Measurements from ENCODE around the gene KCNMA1. TPM values are rescaled to one million over a fixed set of nuclear protein-coding genes. Genes with fewer than 3 reads are reported as not detected.

KCNMA1 gene
- total RNA-seq, 1 donor from 2014 or later: 94.3 TPM

- no peaks in the 10 kb centered on the region for H3K27me3 ChIP-seq
- no peak overlapping the region for H3K4me3 ChIP-seq
- intact Hi-C loops (cut with DNase I): loop anchor here (10.0 kb wide), 1 partner anchor 1610 kb away; no protein-coding TSS in a partner anchor
- H3K4me1 ChIP-seq: no peaks in the 10 kb centered on the region
- H3K9me3 ChIP-seq: no peaks in the 10 kb centered on the region
- no peaks in the 10 kb centered on the region for H3K36me3 ChIP-seq
- H3K27ac ChIP-seq: no peak overlapping the region
- no peak for DNase-seq (ENCODE audit: extremely low spot score in 2 of 2)
- TF ChIP-seq POLR2A (IDR thresholded peaks at IDR 0.05) (no peak), CTCF (IDR thresholded peaks at IDR 0.05) (peak; percentile 67 to 86 (median 77))
These were observed 632.6 kb downstream of the KCNMA1 start for GRCh38 chr10:77004917-77005564.

DNA sequence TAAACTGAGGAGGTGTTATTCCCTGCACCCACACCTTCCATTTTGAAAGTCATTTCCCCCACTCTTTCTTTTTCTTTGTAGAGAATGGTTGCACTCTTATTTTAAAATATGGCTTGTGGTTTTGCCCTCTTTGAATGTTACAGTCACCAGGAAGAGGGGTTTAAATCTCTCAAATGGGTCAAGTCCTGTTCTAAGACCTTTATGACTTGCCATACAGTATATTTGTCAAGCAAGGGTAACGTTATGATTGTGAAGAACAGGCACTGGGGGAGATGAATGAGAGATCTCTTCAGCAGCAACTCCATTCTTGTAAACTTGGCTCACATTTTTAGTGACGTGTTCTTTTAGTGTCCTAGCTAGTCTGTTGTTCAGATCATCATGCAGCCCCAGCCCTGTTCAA, 634.7 kb downstream of the KCNMA1 start:
- no peaks in the 10 kb centered on the region for H3K36me3 ChIP-seq
- H3K27me3 ChIP-seq: no peaks in the 10 kb centered on the region
- no peak for DNase-seq (ENCODE audit: extremely low spot score in 2 of 2)
- no peak overlapping the region for H3K27ac ChIP-seq
- intact Hi-C loops (cut with DNase I): loop anchor here (10.0 kb wide), 1 partner anchor 1608 kb away; no protein-coding TSS in a partner anchor
- TF ChIP-seq CTCF (IDR thresholded peaks at IDR 0.05) (no peak), POLR2AphosphoS5 (IDR thresholded peaks at IDR 0.05; ENCODE audit: insufficient read depth in 1 of 2, low read depth in 1 of 2) (no peak), POLR2A (IDR thresholded peaks at IDR 0.05) (no peak)
- H3K9me3 ChIP-seq: no peaks in the 10 kb centered on the region
- peaks cover 5% of the 10 kb centered on the region for H3K4me1 ChIP-seq
- H3K4me3 ChIP-seq: no peak overlapping the region

- DNase-seq (ENCODE audit: extremely low spot score in 2 of 2): no peak
- Histone ChIP-seq H3K9me3 (no peaks in the 10 kb centered on the region), H3K4me1 (peaks cover 5% of the 10 kb centered on the region), H3K4me3 (no peak overlapping the region), H3K36me3 (no peaks in the 10 kb centered on the region), H3K27ac (no peak overlapping the region), H3K27me3 (no peaks in the 10 kb centered on the region)
- intact Hi-C loops (cut with DNase I): loop anchor here (10.0 kb wide), 1 partner anchor 1606 kb away; no protein-coding TSS in a partner anchor
- no peak for TF ChIP-seq POLR2A (IDR thresholded peaks at IDR 0.05)
- TF ChIP-seq POLR2AphosphoS5 (IDR thresholded peaks at IDR 0.05; ENCODE audit: insufficient read depth in 1 of 2, low read depth in 1 of 2): no peak
- TF ChIP-seq CTCF (IDR thresholded peaks at IDR 0.05): no peak
These were observed 636.4 kb downstream of the KCNMA1 start for GRCh38 chr10:77001206-77001605.

DNA sequence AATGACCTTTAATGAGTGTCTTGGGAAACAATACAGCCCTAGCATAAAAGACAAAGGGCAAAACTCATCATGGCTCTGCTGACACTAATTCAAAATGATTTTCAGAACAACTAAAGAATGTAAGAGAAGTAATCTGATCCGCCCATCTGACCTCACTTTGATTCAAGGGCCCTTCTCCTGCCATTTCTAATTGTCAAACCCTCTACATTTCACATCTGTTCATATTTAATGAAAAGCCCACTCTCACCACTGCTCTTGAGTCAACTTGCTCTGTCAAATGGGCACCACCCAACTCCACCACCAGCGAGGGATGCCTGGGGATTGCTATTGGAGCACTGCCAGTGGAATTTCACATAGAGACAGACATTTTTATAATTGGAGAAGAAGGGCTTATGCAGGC, 639.2 kb downstream of the KCNMA1 start:
- no peaks in the 10 kb centered on the region for H3K9me3 ChIP-seq

More for the DNA sequence above, 639.2 kb downstream of the KCNMA1 start:
- no peak for DNase-seq (ENCODE audit: extremely low spot score in 2 of 2)
- Histone ChIP-seq H3K4me3 (no peak overlapping the region), H3K27ac (no peak overlapping the region), H3K27me3 (no peaks in the 10 kb centered on the region), H3K4me1 (peaks cover 7% of the 10 kb centered on the region), H3K36me3 (no peaks in the 10 kb centered on the region)
- intact Hi-C loops (cut with DNase I): loop anchor here (10.0 kb wide), 1 partner anchor 444 kb away; no protein-coding TSS in a partner anchor
- TF ChIP-seq POLR2A (IDR thresholded peaks at IDR 0.05) (no peak), CTCF (IDR thresholded peaks at IDR 0.05) (no peak)

Measured in vagina (tissue), 2 donors.